Cardiac muscle cell (in vitro differentiated cells and primary cell): ENCODE measurements around the gene LMNTD1. TPM values are rescaled to one million over a fixed set of nuclear protein-coding genes. Genes with fewer than 3 reads are reported as not detected.

Experiments used
- DNase-seq, 2 donors: peaks; one replicate each; pipeline versions ENCODE4 v3.0.0 to v3.0.0-alpha.2; 2010 to 2017; ENCODE audit warnings: low read depth in 1 of 2, low spot score in 1 of 2
- H3K27ac ChIP-seq: fragments of 200-600 bp; sonication (generic); 2 replicates; pipeline ENCODE4 v1.5.1; 2016
- H3K27me3 ChIP-seq: fragments of 200-600 bp; sonication (generic); 2 replicates; pipeline ENCODE4 v1.6.0; 2016; ENCODE audit warnings: control low read depth
- H3K36me3 ChIP-seq: fragments of 200-600 bp; sonication (generic); 2 replicates; pipeline ENCODE4 v1.5.1; 2016; ENCODE audit warnings: control low read depth
- H3K4me1 ChIP-seq: fragments of 200-600 bp; sonication (generic); 2 replicates; pipeline ENCODE4 v1.8.1; 2017; ENCODE audit warnings: low read depth, mild to moderate bottlenecking, mixed run types
- H3K4me3 ChIP-seq: fragments of 200-600 bp; sonication (generic); 2 replicates; pipeline ENCODE4 v1.5.1; 2016; ENCODE audit warnings: mild to moderate bottlenecking
- H3K9me3 ChIP-seq: fragments of 200-600 bp; sonication (generic); 2 replicates; pipeline ENCODE4 v1.5.1; 2017; ENCODE audit warnings: low read depth, mild to moderate bottlenecking, control low read depth
- polyA plus RNA-seq: library from polyadenylated mRNA; unstranded; fragments of >200 nt; fragmentation: Nextera tagmentation; extraction: Ambion mirVana; gene quantifications from 2 replicates; pipeline ENCODE4 v1.2.1, GENCODE V29; 2016
- total RNA-seq: library from RNA; depleted of rRNA; stranded (reverse); fragments of >200 nt; gene quantifications from 2 replicates; pipeline ENCODE4 v1.2.3, GENCODE V29; 2016
- TF ChIP-seq, protein P1 (sequence below): IDR thresholded peaks from 2 replicates; pipeline ENCODE4 v1.5.1; 2012; ENCODE audit warnings: low read depth, mild to moderate bottlenecking, low read length

Gene LMNTD1
- total and polyA plus RNA-seq, 2 experiments from 2014 or later = not detected

GRCh38 chr12:25570418-25570817 is 17.3 kb upstream of the LMNTD1 start:
- no peak for DNase-seq
- TF ChIP-seq, protein P1, sequence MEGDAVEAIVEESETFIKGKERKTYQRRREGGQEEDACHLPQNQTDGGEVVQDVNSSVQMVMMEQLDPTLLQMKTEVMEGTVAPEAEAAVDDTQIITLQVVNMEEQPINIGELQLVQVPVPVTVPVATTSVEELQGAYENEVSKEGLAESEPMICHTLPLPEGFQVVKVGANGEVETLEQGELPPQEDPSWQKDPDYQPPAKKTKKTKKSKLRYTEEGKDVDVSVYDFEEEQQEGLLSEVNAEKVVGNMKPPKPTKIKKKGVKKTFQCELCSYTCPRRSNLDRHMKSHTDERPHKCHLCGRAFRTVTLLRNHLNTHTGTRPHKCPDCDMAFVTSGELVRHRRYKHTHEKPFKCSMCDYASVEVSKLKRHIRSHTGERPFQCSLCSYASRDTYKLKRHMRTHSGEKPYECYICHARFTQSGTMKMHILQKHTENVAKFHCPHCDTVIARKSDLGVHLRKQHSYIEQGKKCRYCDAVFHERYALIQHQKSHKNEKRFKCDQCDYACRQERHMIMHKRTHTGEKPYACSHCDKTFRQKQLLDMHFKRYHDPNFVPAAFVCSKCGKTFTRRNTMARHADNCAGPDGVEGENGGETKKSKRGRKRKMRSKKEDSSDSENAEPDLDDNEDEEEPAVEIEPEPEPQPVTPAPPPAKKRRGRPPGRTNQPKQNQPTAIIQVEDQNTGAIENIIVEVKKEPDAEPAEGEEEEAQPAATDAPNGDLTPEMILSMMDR = no peak
- no peaks in the 10 kb centered on the region for H3K27me3 ChIP-seq
- H3K27ac ChIP-seq = no peak overlapping the region
- H3K9me3 ChIP-seq = no peaks in the 10 kb centered on the region
- no peaks in the 10 kb centered on the region for H3K4me1 ChIP-seq
- no peaks in the 10 kb centered on the region for H3K36me3 ChIP-seq
- H3K4me3 ChIP-seq = no peak overlapping the region

DNA sequence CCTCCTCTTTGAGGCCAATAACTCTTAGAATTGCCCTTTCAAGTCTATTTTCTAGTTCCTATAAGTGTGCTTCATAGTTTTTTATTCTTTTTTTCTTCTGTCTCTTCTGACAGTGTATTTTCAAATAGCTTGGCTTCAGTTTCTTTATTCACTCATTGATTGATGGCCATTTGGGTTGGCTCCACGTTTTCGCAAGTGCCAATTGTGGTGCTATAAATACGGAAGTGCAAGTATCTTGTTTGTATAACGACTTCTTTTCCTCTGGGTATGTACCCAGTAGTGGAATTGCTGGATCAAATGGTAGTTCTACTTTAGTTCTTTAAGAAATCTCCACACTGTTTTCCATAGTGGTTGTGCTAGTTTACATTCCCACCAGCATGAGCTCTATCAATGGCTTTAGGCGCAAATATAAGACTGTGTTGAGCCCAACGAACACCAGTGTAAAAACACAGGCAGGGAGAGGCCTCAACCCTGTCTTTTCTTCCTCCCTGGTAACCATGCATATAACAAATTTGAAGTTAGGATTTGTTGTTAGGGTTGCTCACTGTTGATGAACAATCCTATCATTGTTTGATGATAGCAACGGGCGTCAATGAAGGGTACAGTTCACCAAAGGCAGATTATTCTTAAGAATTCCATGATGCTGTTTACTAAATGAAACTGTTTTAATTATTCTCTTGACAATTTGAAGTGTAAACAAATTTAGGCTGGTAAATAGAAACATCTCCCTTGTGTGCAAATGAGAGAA is 13.3 kb upstream of the LMNTD1 start:
- Histone ChIP-seq H3K36me3 (no peaks in the 10 kb centered on the region), H3K27me3 (no peaks in the 10 kb centered on the region), H3K4me3 (no peak overlapping the region), H3K4me1 (no peaks in the 10 kb centered on the region), H3K9me3 (no peaks in the 10 kb centered on the region), H3K27ac (no peak overlapping the region)
- DNase-seq = no peak
- TF ChIP-seq, protein P1 = no peak

GRCh38 chr12:25558586-25558985 is 5.5 kb upstream of the LMNTD1 start:
- TF ChIP-seq, protein P1 = no peak
- H3K27ac ChIP-seq = no peak overlapping the region
- no peak for DNase-seq

DNA sequence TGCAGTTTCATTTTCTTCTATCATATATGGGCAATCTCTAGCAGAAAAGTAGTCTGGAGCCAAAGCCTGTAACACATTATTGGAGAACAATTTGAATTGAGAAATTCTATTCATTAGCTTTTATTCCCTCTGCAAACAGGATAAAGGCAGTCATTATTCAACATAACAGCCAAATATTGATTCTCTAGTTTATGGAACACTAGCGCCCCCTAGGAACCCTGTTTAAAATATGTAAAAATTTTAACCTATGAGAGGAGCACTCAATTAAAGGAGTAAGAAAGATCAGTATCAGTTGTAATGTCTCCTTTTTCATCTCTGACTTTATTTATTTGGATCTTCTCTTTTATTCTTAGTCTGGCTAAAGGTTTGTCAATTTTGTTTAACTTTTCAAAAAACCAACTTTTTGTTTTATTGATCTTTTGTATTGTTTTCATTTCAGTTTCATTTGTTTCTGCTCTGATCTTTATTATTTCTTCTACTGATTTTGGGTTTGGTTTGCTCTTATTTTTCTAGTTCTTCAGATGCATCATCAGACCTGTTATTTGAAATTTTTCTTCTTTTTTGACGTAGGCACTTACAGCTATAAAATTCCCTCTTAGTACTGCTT is 4.8 kb upstream of the LMNTD1 start:
- TF ChIP-seq, protein P1 = peak; percentile 43
- no peaks in the 10 kb centered on the region for H3K36me3 ChIP-seq
- no peak overlapping the region for H3K4me3 ChIP-seq
- no peaks in the 10 kb centered on the region for H3K9me3 ChIP-seq
- no peak overlapping the region for H3K27ac ChIP-seq
- H3K4me1 ChIP-seq = no peaks in the 10 kb centered on the region
- peak; percentile 52 to 69 for DNase-seq
- no peaks in the 10 kb centered on the region for H3K27me3 ChIP-seq

More at GRCh38 chr12:25558586-25558985, 5.5 kb upstream of the LMNTD1 start:
- no peak overlapping the region for H3K4me3 ChIP-seq
- no peaks in the 10 kb centered on the region for H3K36me3 ChIP-seq
- H3K4me1 ChIP-seq = no peaks in the 10 kb centered on the region
- no peaks in the 10 kb centered on the region for H3K9me3 ChIP-seq
- no peaks in the 10 kb centered on the region for H3K27me3 ChIP-seq

- H3K27ac ChIP-seq = no peak overlapping the region
- TF ChIP-seq, protein P1 = no peak
- no peaks in the 10 kb centered on the region for H3K4me1 ChIP-seq
- no peaks in the 10 kb centered on the region for H3K36me3 ChIP-seq
- no peak for DNase-seq
- no peak overlapping the region for H3K4me3 ChIP-seq
- no peaks in the 10 kb centered on the region for H3K27me3 ChIP-seq
- no peaks in the 10 kb centered on the region for H3K9me3 ChIP-seq
Observed at GRCh38 chr12:25556153-25556552, 3.1 kb upstream of the LMNTD1 start.
